ENCODE data around the gene TSPAN5.

The TSPAN5 gene

DNA sequence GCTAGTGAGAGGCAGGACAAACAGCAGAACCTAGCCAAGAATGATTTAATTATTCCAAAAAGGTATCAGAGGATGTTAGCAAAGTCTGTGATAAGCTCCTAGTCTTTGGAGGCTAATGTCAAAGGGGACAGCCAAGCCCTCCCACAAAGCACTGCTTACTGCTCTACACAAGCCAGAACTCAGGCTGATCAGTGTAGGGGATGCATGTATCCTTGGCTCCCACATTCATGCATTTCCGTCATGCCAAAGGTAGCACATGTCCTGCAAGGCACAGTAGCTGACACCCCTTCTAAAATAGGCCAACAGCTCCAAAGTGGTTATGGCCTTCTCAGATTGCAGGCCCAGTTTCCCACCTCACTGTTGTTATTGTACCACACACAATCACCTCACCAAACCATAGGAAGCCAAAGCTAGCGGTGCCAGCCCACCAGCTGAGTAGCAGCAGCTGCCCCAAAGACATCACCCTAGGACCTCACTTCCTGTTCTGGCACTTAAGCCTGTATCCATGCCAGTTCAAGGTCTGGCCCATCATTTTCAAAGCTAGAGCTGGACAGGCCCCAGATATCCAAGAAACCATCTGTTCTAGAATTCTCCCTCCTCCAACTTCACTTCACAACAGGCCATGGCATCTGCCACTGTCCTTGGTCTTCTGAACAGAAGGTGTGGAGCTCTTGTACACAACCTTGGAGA lies 40.9 kb downstream of the TSPAN5 start:
- no peak for DNase-seq (ENCODE audit: low read depth)

GRCh38 chr4:98615991-98616390 lies 42.4 kb downstream of the TSPAN5 start:
- no peak for DNase-seq (ENCODE audit: low read depth)

DNA sequence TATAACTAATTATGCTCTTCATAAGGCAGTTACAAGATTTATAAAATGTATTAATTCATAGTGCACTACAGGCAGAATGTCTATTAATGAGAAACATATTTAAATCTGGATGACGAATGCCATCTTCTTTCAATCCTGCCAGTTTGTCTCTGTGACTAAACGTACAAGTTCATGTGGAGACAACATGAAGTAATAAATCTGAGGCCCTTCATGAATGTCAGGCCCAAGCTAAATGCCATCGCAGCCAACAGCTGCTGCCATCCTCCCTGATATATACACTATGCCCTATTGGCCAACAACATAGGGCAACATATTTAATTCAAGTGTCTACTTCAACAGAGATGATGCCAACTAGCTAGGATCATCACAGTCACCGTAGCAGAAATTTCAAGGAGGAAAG lies 43.7 kb downstream of the TSPAN5 start:
- no peak for DNase-seq (ENCODE audit: low read depth)

DNA sequence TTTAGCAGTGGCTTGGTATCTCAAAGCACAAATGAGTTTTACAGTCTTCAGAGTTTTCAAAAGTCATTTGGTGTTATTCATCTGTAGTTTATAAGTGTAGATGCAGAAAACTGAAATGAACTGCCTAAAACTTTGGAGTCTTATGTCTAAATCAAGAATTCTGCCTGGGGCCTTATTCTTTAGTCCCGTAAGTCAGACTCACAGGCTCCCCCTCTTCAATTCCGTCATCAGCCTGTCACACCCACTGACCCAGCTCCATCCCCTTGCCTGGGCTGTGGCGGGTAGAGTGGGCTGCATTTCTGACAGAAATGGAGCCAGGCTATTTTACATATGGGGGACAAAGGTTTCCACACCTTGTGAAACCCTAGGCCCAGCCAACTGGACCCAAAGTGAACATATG lies 44.3 kb downstream of the TSPAN5 start:
- DNase-seq (ENCODE audit: low read depth) = no peak

DNA sequence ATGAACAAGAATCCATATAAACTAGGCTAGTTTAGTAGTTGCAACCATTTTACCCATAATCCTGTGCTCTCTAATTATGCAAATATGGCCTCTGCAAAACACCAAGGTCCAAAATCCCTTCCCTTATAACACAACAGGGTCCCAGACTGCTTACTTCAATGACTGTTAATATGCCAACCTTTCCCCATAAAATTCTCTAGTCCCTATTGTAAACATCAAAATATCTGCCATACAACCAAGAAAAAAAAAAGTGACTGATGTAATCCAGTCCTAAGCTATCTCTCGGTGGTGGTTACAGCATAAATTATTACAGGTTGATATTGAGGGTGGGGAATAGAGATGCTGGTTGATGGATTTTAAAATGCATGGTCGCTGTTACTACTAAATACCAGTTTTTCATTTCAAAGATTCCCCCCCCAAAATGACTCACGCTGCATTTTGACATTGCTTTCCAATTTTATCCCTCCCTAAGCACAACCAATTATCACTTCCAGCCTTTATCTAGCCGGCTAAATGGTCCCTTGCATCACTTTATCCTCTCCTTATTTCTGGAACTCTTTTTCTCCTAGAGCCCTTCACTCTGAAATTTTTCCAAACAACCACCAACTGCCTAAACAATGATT lies 44.8 kb downstream of the TSPAN5 start:
- no peak for DNase-seq (ENCODE audit: low read depth)

DNA sequence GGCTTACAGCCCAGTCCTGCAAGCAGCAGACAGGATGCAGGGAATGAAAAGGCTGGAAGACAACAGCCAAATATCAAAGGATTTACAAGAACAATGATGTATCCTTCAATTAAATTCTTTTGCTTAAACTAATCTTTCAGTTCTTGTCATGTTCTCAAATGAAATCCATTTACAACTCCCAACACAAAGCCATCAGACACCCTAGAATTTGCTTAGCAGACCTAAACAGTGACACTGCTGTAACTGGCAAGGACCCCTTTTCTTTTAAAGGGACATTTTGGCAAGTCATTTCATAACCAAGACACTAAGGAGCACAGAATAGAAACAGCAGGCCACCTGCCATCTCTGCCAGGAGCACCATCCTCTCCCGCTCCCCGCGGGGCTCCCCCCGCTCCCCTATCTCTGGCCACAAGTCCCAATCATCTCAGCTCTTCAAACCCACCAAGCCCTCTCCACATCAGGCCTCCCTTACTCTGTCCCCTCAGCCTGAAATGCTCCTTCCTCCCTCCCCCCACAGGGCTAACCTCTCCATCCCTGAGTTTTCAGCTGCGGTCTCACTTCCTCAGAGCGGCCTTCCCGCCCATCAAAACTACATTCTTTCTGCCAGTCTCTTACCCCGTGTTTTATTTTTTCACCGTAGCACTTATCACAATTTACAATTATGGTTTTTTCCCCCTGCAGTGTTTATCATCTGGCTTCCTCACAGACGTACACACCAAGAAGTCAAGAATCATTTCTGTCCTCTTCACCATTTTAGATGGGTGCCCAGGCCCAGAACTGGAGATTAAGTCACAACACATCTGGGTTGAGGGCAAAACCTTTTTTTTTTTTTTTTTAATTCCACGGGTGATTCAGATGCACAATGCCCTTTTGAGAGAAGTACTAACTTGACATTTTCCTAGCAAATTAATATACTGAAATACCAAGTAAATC lies 45.8 kb downstream of the TSPAN5 start:
- DNase-seq (ENCODE audit: low read depth) = no peak

- no peak for DNase-seq (ENCODE audit: low read depth)
Observed at GRCh38 chr4:98611677-98612317, 46.6 kb downstream of the TSPAN5 start.

GRCh38 chr4:98610926-98611676 lies 47.3 kb downstream of the TSPAN5 start:
- no peak for DNase-seq (ENCODE audit: low read depth)

DNA sequence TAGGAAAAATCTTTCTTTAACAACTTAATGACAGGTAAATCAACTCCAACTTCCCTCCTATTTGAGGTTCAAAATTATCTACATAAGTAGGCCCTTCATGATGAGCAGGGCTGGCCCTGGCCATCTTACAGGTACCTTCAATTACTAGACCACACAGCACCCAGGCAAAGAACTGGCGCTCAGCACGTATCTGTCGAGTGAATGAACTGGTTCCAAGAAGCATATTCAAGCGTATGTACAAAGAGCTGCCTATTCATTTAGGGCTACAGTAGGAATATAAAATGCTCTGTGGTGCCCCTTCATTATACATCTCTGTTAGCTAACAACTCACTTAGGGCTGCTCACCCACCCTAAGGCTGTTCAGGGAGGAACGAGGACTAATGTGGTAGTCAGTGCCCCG lies 48.0 kb downstream of the TSPAN5 start:
- DNase-seq (ENCODE audit: low read depth) = no peak

DNA sequence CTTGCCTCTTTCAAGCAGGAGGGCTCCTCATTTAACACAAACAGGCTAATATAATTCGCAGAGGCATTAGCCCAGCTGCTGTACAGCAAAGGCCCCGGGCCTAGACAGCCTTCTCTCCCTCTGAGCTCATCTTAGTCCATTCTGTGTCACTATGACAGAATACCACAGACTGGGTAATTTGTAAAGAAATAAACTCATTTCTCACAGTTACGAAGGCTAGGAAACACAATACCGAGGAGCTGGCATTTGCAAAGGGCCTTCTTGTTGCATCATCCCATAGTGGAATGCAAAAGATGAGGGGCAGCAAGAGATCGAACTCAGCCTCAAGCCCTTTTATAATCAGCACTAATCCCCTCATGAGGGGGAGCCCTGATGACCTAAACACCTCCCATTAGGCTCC lies 48.5 kb downstream of the TSPAN5 start:
- DNase-seq (ENCODE audit: low read depth) = no peak

- no peak for DNase-seq (ENCODE audit: low read depth)
Observed at GRCh38 chr4:98608356-98608755, 50.1 kb downstream of the TSPAN5 start.

- DNase-seq (ENCODE audit: low read depth) = no peak
Observed at GRCh38 chr4:98606894-98607293, 51.5 kb downstream of the TSPAN5 start.

DNA sequence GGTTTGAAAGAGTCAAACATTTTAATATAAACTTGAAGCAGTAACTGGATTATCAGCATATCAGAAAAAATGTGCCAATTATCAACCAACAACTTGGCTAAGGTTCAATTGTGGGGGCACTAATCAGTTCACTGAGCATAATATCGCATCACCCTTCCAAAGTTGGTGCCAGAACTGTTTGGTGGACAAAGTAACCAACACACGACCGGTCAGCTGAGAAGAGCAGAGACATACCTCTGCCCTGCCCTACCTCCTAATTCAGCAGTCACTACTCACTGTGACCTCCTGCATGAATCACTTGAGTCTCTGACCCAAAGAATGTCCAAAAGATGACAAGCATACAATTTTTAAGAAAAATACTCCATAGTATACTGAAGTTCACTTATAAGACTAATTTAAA lies 53.2 kb downstream of the TSPAN5 start:
- DNase-seq (ENCODE audit: low read depth) = no peak

- DNase-seq (ENCODE audit: low read depth) = no peak
Observed at GRCh38 chr4:98604723-98605122, 53.7 kb downstream of the TSPAN5 start.

DNA sequence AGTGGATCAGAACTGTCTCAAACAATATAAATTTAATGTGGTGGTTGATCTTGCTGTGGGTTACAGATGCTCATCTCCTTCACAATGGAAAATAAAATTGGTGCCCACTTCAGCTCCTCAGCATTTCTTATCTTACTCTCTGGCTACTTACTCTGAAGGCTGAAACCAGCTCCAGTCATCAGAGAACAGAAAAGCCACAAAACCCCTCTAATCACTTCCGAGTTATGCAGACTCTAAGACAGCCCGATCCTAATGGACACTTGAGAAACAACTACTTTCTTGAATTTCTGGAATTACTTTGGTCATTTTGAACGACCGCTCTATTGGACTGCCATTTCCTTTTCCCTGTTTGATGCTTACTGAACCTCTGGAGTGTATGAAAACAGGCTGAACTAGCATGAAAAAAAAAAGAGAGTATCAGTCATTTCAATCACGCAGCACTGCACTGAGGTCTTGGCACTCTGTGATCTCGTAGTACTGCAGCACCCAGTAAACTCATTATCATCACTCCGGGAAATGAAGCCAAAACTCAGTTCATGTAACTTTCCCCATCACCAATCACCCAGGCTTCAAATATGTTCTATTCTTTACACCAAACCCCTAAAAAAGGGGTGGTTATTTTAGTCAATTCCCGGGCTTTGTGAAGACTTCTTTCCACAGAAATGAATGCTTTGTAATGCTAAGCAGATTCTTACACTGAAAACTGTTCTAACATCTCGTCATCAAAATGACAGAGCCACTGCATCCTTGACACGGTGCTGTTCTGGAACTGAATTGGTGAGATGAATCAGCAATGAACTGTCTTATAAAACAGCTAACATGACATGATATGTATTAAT lies 54.5 kb downstream of the TSPAN5 start:
- DNase-seq (ENCODE audit: low read depth) = no peak

DNA sequence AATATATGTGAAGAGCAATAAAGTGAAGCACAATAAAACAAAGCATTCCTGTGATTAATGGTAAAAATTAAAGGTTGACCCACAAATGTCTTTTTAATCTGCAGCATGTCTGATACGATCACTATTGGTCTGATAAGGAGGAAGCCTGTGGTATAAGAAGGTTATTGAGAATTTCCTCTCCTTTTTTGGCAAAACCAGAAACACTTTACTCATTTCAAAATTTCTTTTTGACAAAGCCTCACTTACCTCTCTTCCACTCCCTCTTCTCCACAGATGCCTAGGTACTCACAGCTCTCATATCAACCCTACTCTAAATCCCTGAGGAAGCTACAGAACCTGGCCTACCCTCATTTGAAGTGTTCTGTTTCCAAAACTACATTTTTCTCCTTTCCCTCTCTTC lies 56.1 kb downstream of the TSPAN5 start:
- no peak for DNase-seq (ENCODE audit: low read depth)

DNA sequence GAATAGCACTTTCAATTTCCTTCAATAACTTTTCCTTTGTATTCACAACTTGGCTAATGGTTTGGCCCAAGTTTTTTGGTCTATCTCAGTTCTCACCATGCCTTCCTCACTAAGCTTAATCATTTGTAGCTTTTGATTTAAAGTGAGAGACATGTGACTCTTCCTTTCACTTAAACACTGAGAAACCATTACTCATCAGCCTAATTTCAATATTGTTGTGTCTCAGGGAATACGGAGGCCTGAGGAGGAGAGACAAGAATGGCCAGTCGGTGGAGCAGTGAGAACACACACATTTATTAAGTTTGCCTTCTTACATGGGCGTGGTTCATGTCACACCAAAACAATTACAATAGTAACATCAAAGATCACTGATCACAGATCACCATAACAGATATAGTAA lies 56.7 kb downstream of the TSPAN5 start:
- DNase-seq (ENCODE audit: low read depth) = no peak

DNA sequence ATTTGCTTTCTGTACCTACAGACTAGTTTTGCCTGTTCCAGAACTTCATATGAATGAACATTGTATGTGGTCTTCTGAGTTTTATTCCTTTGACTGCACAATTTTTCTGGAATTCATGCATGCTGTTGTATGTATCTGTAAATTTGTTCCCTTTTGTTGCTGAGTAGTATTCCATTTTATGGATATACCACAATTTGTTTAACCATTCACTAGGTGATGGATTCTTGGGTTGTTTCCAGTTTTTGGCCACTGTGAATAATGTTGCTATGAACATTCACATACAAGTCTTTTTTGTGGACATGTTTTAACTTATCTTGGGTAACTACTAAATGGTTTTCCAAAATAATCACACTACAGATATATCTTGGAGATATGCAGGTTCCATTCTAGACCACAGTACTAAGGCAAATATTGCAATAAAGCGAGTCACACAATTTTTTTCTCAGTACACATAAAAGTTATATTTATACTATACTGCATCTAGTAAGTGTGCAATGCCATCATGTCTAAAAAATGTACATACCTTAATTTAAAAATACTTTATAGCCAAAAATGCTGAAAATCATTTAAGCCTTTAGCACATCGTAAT lies 58.7 kb downstream of the TSPAN5 start:
- DNase-seq (ENCODE audit: low read depth) = no peak

DNA sequence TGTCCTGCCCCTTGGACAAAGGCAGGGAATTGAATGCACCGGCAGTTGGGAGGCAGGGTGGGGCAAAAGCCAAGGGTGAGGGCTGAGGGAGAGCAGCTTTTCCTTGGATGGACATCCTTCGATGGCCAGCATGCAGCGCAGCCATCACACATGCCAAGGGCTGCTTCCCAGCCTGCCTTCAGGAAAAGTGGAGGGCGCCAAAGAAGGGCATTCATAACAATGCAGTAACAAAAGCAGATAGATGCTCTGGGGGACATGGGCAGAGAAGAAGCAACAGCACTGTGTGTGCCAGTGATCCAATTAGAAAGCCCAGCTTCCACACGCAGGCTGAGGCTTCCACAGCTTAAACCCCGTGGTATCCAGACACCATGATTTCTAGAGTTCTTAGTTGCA lies 71.5 kb downstream of the TSPAN5 start:
- no peak for DNase-seq (ENCODE audit: low read depth)

GRCh38 chr4:98586291-98586961 lies 72.0 kb downstream of the TSPAN5 start:
- no peak for DNase-seq (ENCODE audit: low read depth)
